Natural killer cell (primary cell): ENCODE measurements around the gene ZEB1. TPM values are rescaled to one million over a fixed set of nuclear protein-coding genes. Genes with fewer than 3 reads are reported as not detected.

ENCODE experiments used
- ATAC-seq, 3 donors: fragments of 150-1000 bp in 2 of 3; fragments of 200-7000 bp in 1 of 3; cut with Tn5 transposase; 1 replicate in 1 of 3; 2 replicates in 2 of 3; pipeline ENCODE4 v1.10.0; 2021; ENCODE audit warnings: mild to moderate bottlenecking in 2 of 3, moderate library complexity in 2 of 3
- DNase-seq, 2 donors: peaks; one replicate each; pipeline versions ENCODE4 v3.0.0 to v3.0.0-alpha.2; 2013 to 2021; ENCODE audit warnings: mixed read lengths in 1 of 2
- H3K27ac ChIP-seq: one replicate; pipeline ENCODE4 v1.5.1; 2013; ENCODE audit warnings: mild to moderate bottlenecking, low read length
- H3K27me3 ChIP-seq: one replicate; pipeline ENCODE4 v1.6.1; 2013; ENCODE audit warnings: low read length; ENCODE audit not compliant: control insufficient read depth, insufficient read depth
- H3K36me3 ChIP-seq: one replicate; pipeline ENCODE4 v1.6.1; 2013; ENCODE audit warnings: low read length; ENCODE audit not compliant: control insufficient read depth, insufficient read depth
- H3K4me1 ChIP-seq: one replicate; pipeline ENCODE4 v1.6.1; 2013; ENCODE audit warnings: low read length; ENCODE audit not compliant: control insufficient read depth, insufficient read depth
- H3K4me3 ChIP-seq: one replicate; pipeline ENCODE4 v1.5.1; 2013; ENCODE audit warnings: low read length
- H3K9me3 ChIP-seq: one replicate; pipeline ENCODE4 v1.6.1; 2013; ENCODE audit warnings: low read length; ENCODE audit not compliant: control insufficient read depth, insufficient read depth
- H3K27ac Mint-ChIP-seq, 2 donors: one replicate each; pipeline ENCODE4 v1.8.0; 2022; ENCODE audit warnings: mild to moderate bottlenecking in 2 of 2, mixed read lengths in 2 of 2, moderate library complexity in 1 of 2
- H3K27me3 Mint-ChIP-seq, 2 donors: one replicate each; pipeline ENCODE4 v1.8.0; 2022; ENCODE audit warnings: low read depth in 2 of 2, mixed read lengths in 2 of 2
- H3K36me3 Mint-ChIP-seq: one replicate; pipeline ENCODE4 v1.8.0; 2022; ENCODE audit warnings: mixed read lengths
- H3K4me1 Mint-ChIP-seq, 2 donors: one replicate each; pipeline ENCODE4 v1.8.0; 2022; ENCODE audit warnings: mixed read lengths in 2 of 2
- H3K4me3 Mint-ChIP-seq: one replicate; pipeline ENCODE4 v1.8.0; 2022; ENCODE audit warnings: mild to moderate bottlenecking, moderate library complexity, mixed read lengths
- H3K9me3 Mint-ChIP-seq, 2 donors: one replicate each; pipeline ENCODE4 v1.8.0; 2022; ENCODE audit warnings: mixed read lengths in 2 of 2
- CTCF ChIP-seq: fragments of 200-600 bp; IDR thresholded peaks from one replicate; pipeline ENCODE4 v1.8.0; 2022; ENCODE audit warnings: antibody characterized with exemption
- WGBS: methylation state at CpG from one replicate; pipeline ENCODE4 v1.1.7; 2013; ENCODE audit warnings: missing lambda C conversion rate; ENCODE audit not compliant: insufficient coverage; 5-methylcytosine and 5-hydroxymethylcytosine counted together
- intact Hi-C: fragments of 100-400 bp; cut with micrococcal nuclease; formaldehyde crosslinking; loops from one replicate; pipeline ENCODE4 v1.14.2; 2022
- total RNA-seq, 4 donors: library from RNA; stranded (reverse); fragments of 120-200 nt in 1 of 4; gene quantifications; one replicate each; pipeline versions ENCODE4 v1.2.3 to v1.2.4, GENCODE V29; 2013 to 2022

ZEB1 gene
- total RNA-seq, 3 donors from 2014 or later (not counting 1 experiment from before 2014, with no cell fraction given), result 29.3 to 30.6 (median 29.7) TPM

- no peak for TF ChIP-seq CTCF
- DNase-seq (no peak), ATAC-seq (no peak)
- Mint-ChIP-seq H3K27me3 (no peaks in the 10 kb centered on the region), H3K4me3 (no peak overlapping the region), H3K36me3 (peaks cover 10% of the 10 kb centered on the region), H3K27ac (no peak overlapping the region), H3K4me1 (peaks cover 14 to 23% of the 10 kb centered on the region in 2 donors), H3K9me3 (peaks cover 0 to 4% of the 10 kb centered on the region in 2 donors)
- Histone ChIP-seq H3K4me1 (no peaks in the 10 kb centered on the region), H3K27ac (no peak overlapping the region), H3K9me3 (peaks cover 2% of the 10 kb centered on the region), H3K36me3 (no peaks in the 10 kb centered on the region), H3K27me3 (no peaks in the 10 kb centered on the region), H3K4me3 (no peak overlapping the region)
- intact Hi-C loops, result no loop called here
Measured at GRCh38 chr10:31431021-31431420, 112.0 kb downstream of the ZEB1 start.

GRCh38 chr10:31437959-31438358 lies 118.9 kb downstream of the ZEB1 start:
- no peak for TF ChIP-seq CTCF
- intact Hi-C loops, result no loop called here
- no peaks in the 10 kb centered on the region for H3K36me3 Mint-ChIP-seq
- no peak overlapping the region for H3K27ac Mint-ChIP-seq
- no peak overlapping the region for H3K4me3 Mint-ChIP-seq
- no peak overlapping the region for H3K4me3 ChIP-seq
- H3K27ac ChIP-seq, result no peak overlapping the region
- H3K4me1 Mint-ChIP-seq, result peaks cover 0 to 13% of the 10 kb centered on the region in 2 donors
- no peaks in the 10 kb centered on the region for H3K27me3 ChIP-seq
- 95% methylated on average over 4 of the region's 4 CpGs for WGBS
- ATAC-seq, result no peak
- DNase-seq, result no peak
- peaks cover 4 to 5% of the 10 kb centered on the region in 2 donors for H3K9me3 Mint-ChIP-seq
- H3K36me3 ChIP-seq, result no peaks in the 10 kb centered on the region
- H3K27me3 Mint-ChIP-seq, result no peaks in the 10 kb centered on the region
- H3K9me3 ChIP-seq, result peaks cover 2% of the 10 kb centered on the region
- no peaks in the 10 kb centered on the region for H3K4me1 ChIP-seq

- DNase-seq (no peak), ATAC-seq (no peak)
- intact Hi-C loops, result no loop called here
- Mint-ChIP-seq H3K4me3 (no peak overlapping the region), H3K9me3 (peaks cover 0 to 4% of the 10 kb centered on the region in 2 donors), H3K36me3 (peaks cover 8% of the 10 kb centered on the region), H3K27me3 (no peaks in the 10 kb centered on the region), H3K4me1 (peaks cover 0 to 18% of the 10 kb centered on the region in 2 donors), H3K27ac (no peak overlapping the region)
- no peak overlapping the region for H3K27ac ChIP-seq
- H3K9me3 ChIP-seq, result no peaks in the 10 kb centered on the region
- H3K4me3 ChIP-seq, result no peak overlapping the region
- 100% methylated on average over 1 of the region's 2 CpGs for WGBS
- H3K4me1 ChIP-seq, result no peaks in the 10 kb centered on the region
- H3K27me3 ChIP-seq, result no peaks in the 10 kb centered on the region
- H3K36me3 ChIP-seq, result no peaks in the 10 kb centered on the region
- TF ChIP-seq CTCF, result no peak
Measured at GRCh38 chr10:31451766-31452165, 132.8 kb downstream of the ZEB1 start.

GRCh38 chr10:31456468-31456867 lies 137.5 kb downstream of the ZEB1 start:
- TF ChIP-seq CTCF, result no peak
- no peaks in the 10 kb centered on the region for H3K27me3 Mint-ChIP-seq
- WGBS, result no CpG with 5 or more reads among the region's 1 CpG
- H3K9me3 Mint-ChIP-seq, result no peaks in the 10 kb centered on the region
- H3K27ac Mint-ChIP-seq, result no peak overlapping the region
- Histone ChIP-seq H3K4me1 (no peaks in the 10 kb centered on the region), H3K9me3 (no peaks in the 10 kb centered on the region), H3K27ac (no peak overlapping the region), H3K4me3 (no peak overlapping the region), H3K27me3 (no peaks in the 10 kb centered on the region), H3K36me3 (no peaks in the 10 kb centered on the region)
- DNase-seq, result no peak
- H3K4me1 Mint-ChIP-seq, result peaks cover 8 to 27% of the 10 kb centered on the region in 2 donors
- ATAC-seq, result no peak
- intact Hi-C loops, result no loop called here
- H3K36me3 Mint-ChIP-seq, result peaks cover 7% of the 10 kb centered on the region
- H3K4me3 Mint-ChIP-seq, result no peak overlapping the region
